Neuronal stem cell (in vitro differentiated cells): Measurements from ENCODE around the gene UBE2F.

Experiments used
- DNase-seq: peaks from one replicate; pipeline ENCODE4 v3.0.0-alpha.2; 2013; ENCODE audit warnings: low spot score
- H2AFZ ChIP-seq: one replicate; pipeline ENCODE4 v1.6.1; 2013; ENCODE audit warnings: mild to moderate bottlenecking, low read length, inconsistent platforms
- H2AK5ac ChIP-seq: 2 replicates; pipeline ENCODE4 v1.6.1; 2013; ENCODE audit warnings: low read depth, mild to moderate bottlenecking, inconsistent platforms, low read length, moderate library complexity, mixed read lengths
- H2BK120ac ChIP-seq: 2 replicates; pipeline ENCODE4 v1.6.1; 2013; ENCODE audit warnings: low read depth, mild to moderate bottlenecking, inconsistent platforms, low read length, moderate library complexity, mixed read lengths
- H2BK12ac ChIP-seq: one replicate; pipeline ENCODE4 v1.6.1; 2013; ENCODE audit warnings: low read length, inconsistent platforms
- H2BK15ac ChIP-seq: 2 replicates; pipeline ENCODE4 v1.6.1; 2013; ENCODE audit warnings: mild to moderate bottlenecking, low read length, inconsistent platforms, mixed read lengths
- H2BK5ac ChIP-seq: one replicate; pipeline ENCODE4 v1.6.1; 2013; ENCODE audit warnings: inconsistent platforms, mild to moderate bottlenecking, low read length, moderate library complexity
- H3K14ac ChIP-seq: one replicate; pipeline ENCODE4 v1.6.1; 2013; ENCODE audit warnings: low read length, inconsistent platforms
- H3K18ac ChIP-seq: 2 replicates; pipeline ENCODE4 v1.6.1; 2013; ENCODE audit warnings: low read length, inconsistent platforms
- H3K23ac ChIP-seq: 2 replicates; pipeline ENCODE4 v1.6.1; 2013; ENCODE audit warnings: low read depth, mild to moderate bottlenecking, mixed read lengths, low read length, inconsistent platforms; ENCODE audit not compliant: poor library complexity
- H3K27ac ChIP-seq: replicated peaks from 3 replicates; pipeline ENCODE4 v1.5.1; 2013; ENCODE audit warnings: low read length, inconsistent platforms
- H3K27me3 ChIP-seq, 3 experiments: 2 replicates each; pipeline ENCODE4 v1.6.1; 2013; ENCODE audit warnings: low read length in 3 of 3, mild to moderate bottlenecking in 2 of 3, inconsistent platforms in 1 of 3, low read depth in 1 of 3, mixed read lengths in 1 of 3, moderate library complexity in 1 of 3; ENCODE audit not compliant: control insufficient read depth in 3 of 3, insufficient read depth in 3 of 3
- H3K36me3 ChIP-seq, 2 donors: replicated peaks in 1 of 2; 2 replicates each; pipeline ENCODE4 v1.6.1; 2013; ENCODE audit warnings: low read length in 2 of 2; ENCODE audit not compliant: control insufficient read depth in 2 of 2, insufficient read depth in 2 of 2
- H3K4ac ChIP-seq: 2 replicates; pipeline ENCODE4 v1.6.1; 2013; ENCODE audit warnings: inconsistent platforms, mild to moderate bottlenecking, low read length, moderate library complexity
- H3K4me1 ChIP-seq, 2 donors: 1 replicate in 1 of 2; 2 replicates in 1 of 2; pipeline ENCODE4 v1.6.1; 2013; ENCODE audit warnings: low read length in 2 of 2, low read depth in 1 of 2; ENCODE audit not compliant: control insufficient read depth in 2 of 2, insufficient read depth in 1 of 2
- H3K4me2 ChIP-seq: one replicate; pipeline ENCODE4 v1.6.1; 2013; ENCODE audit warnings: mild to moderate bottlenecking, low read length, inconsistent platforms; ENCODE audit not compliant: insufficient read depth, poor library complexity, severe bottlenecking
- H3K4me3 ChIP-seq, 2 donors: 2 replicates each; pipeline ENCODE4 v1.5.1; 2013; ENCODE audit warnings: low read length in 2 of 2, mild to moderate bottlenecking in 2 of 2, inconsistent platforms in 1 of 2, moderate library complexity in 1 of 2
- H3K79me1 ChIP-seq: one replicate; pipeline ENCODE4 v1.6.1; 2013; ENCODE audit warnings: low read depth, mild to moderate bottlenecking, inconsistent platforms, low read length, moderate library complexity
- H3K9ac ChIP-seq: one replicate; pipeline ENCODE4 v1.6.1; 2013; ENCODE audit warnings: mild to moderate bottlenecking, low read depth, low read length, inconsistent platforms; ENCODE audit not compliant: poor library complexity
- H3K9me3 ChIP-seq, 2 donors: replicated peaks in 1 of 2; 2 replicates each; pipeline versions ENCODE3 to v1.6.1; 2013; ENCODE audit warnings: low read length in 2 of 2, mild to moderate bottlenecking in 2 of 2, inconsistent platforms in 1 of 2, low read depth in 1 of 2, mixed read lengths in 1 of 2, moderate library complexity in 1 of 2; ENCODE audit not compliant: control insufficient read depth in 2 of 2, insufficient read depth in 1 of 2
- H4K8ac ChIP-seq: one replicate; pipeline ENCODE4 v1.6.1; 2013; ENCODE audit warnings: low read depth, mild to moderate bottlenecking, inconsistent platforms, low read length, moderate library complexity
- H4K91ac ChIP-seq: one replicate; pipeline ENCODE4 v1.6.1; 2013; ENCODE audit warnings: low read length, low read depth, mild to moderate bottlenecking, inconsistent platforms; ENCODE audit not compliant: poor library complexity
- WGBS, 2 donors: extraction: QIAGEN DNeasy Blood & Tissue Kit; methylation state at CpG; one replicate each; pipeline ENCODE4 v1.1.7; 2013; ENCODE audit warnings: missing lambda C conversion rate in 2 of 2, mixed read lengths in 1 of 2; ENCODE audit not compliant: insufficient read length in 2 of 2, insufficient replicate concordance in 1 of 2; ENCODE audit errors: extremely low coverage in 2 of 2; 5-methylcytosine and 5-hydroxymethylcytosine counted together

UBE2F gene

GRCh38 chr2:238006510-238006909 lies 39.7 kb downstream of the UBE2F start:
- H2BK12ac ChIP-seq: no peak overlapping the region
- H2BK15ac ChIP-seq: no peak overlapping the region
- no peak for DNase-seq
- no peak overlapping the region for H4K8ac ChIP-seq
- no peak overlapping the region for H3K23ac ChIP-seq
- no peaks in the 10 kb centered on the region for H3K4me1 ChIP-seq
- H2AK5ac ChIP-seq: no peak overlapping the region
- H3K4me2 ChIP-seq: no peak overlapping the region
- no peak overlapping the region for H4K91ac ChIP-seq
- H2BK120ac ChIP-seq: no peak overlapping the region
- H3K4ac ChIP-seq: no peak overlapping the region
- H3K27ac ChIP-seq: no peak overlapping the region
- no peaks in the 10 kb centered on the region for H3K27me3 ChIP-seq
- peaks cover 0 to 31% of the 10 kb centered on the region in 2 donors for H3K36me3 ChIP-seq
- no peak overlapping the region for H3K4me3 ChIP-seq
- no peak overlapping the region for H3K18ac ChIP-seq
- H2BK5ac ChIP-seq: no peak overlapping the region
- no peaks in the 10 kb centered on the region for H3K79me1 ChIP-seq
- no peaks in the 10 kb centered on the region for H3K9me3 ChIP-seq
- H3K14ac ChIP-seq: no peak overlapping the region
- H2AFZ ChIP-seq: no peak overlapping the region
- H3K9ac ChIP-seq: no peak overlapping the region

DNA sequence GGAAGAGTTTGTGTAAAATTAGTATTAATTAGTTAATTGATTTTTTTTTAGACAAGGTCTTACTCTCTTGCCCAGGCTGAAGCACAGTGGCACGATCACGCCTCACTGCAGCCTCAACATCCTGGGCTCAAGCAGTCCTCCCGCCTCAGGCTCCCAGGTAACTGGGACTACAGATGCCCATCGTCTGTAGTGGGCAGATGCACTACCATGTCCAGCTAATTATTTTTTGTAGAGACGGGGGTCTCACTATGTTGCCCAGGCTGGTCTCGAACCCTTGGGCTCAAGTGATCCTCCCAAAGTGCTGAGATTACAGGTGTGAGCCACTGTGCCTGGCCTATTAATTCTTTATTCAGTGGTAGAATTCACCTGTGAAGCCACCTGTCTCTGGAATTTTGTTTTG lies 41.1 kb downstream of the UBE2F start:
- Histone ChIP-seq H3K4me2 (no peak overlapping the region), H3K14ac (no peak overlapping the region), H2AK5ac (no peak overlapping the region), H3K36me3 (peaks cover 0 to 29% of the 10 kb centered on the region in 2 donors), H2AFZ (no peak overlapping the region), H3K9ac (no peak overlapping the region), H3K9me3 (no peaks in the 10 kb centered on the region), H3K79me1 (no peaks in the 10 kb centered on the region), H2BK120ac (no peak overlapping the region), H4K8ac (no peak overlapping the region), H3K4me3 (no peak overlapping the region), H3K27ac (no peak overlapping the region), H2BK12ac (no peak overlapping the region), H3K23ac (no peak overlapping the region), H2BK5ac (no peak overlapping the region), H3K4ac (no peak overlapping the region), H3K18ac (no peak overlapping the region), H4K91ac (no peak overlapping the region), H3K4me1 (no peaks in the 10 kb centered on the region), H2BK15ac (no peak overlapping the region), H3K27me3 (no peaks in the 10 kb centered on the region)
- DNase-seq: no peak
- no CpG with 5 or more reads among the region's 6 CpGs for WGBS, 2 donors

- Histone ChIP-seq H3K4ac (no peak overlapping the region), H2BK120ac (no peak overlapping the region), H3K4me3 (no peak overlapping the region), H3K18ac (no peak overlapping the region), H2BK5ac (no peak overlapping the region), H3K27me3 (no peaks in the 10 kb centered on the region), H3K9ac (no peak overlapping the region), H4K91ac (no peak overlapping the region), H3K79me1 (no peaks in the 10 kb centered on the region), H4K8ac (no peak overlapping the region), H3K9me3 (no peaks in the 10 kb centered on the region), H2BK12ac (no peak overlapping the region), H2AFZ (no peak overlapping the region), H2AK5ac (no peak overlapping the region), H2BK15ac (no peak overlapping the region), H3K23ac (no peak overlapping the region), H3K36me3 (peaks cover 0 to 23% of the 10 kb centered on the region in 2 donors), H3K27ac (no peak overlapping the region), H3K14ac (no peak overlapping the region), H3K4me2 (no peak overlapping the region), H3K4me1 (no peaks in the 10 kb centered on the region)
- WGBS, 2 donors: no CpG with 5 or more reads among the region's 2 CpGs
- no peak for DNase-seq
These were observed 42.7 kb downstream of the UBE2F start for GRCh38 chr2:238009563-238009962.

DNA sequence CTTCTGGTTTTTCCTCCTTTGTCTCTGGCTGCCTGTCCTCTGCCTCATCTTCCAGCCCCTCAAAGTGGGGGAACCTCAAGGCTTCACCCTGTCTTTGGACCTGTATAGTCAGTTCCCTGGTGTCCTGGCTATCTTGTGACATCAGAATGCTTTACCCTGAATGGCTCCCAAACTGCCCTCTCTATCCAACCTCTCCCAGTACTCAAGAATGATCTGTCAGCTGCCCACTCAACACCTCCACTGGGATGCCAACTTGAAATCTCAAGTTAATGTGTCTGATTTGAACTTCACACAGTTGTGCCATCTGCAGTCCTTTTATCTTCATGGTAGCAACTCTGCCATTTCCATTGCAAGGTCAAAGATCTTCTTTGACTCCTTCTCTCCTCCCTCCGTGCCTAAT lies 43.8 kb downstream of the UBE2F start:
- Histone ChIP-seq H3K36me3 (peaks cover 0 to 21% of the 10 kb centered on the region in 2 donors), H2AFZ (no peak overlapping the region), H3K4ac (no peak overlapping the region), H2BK120ac (no peak overlapping the region), H2BK12ac (no peak overlapping the region), H3K4me3 (no peak overlapping the region), H2BK15ac (no peak overlapping the region), H3K27me3 (no peaks in the 10 kb centered on the region), H4K91ac (no peak overlapping the region), H3K9me3 (no peaks in the 10 kb centered on the region), H3K23ac (no peak overlapping the region), H3K79me1 (no peaks in the 10 kb centered on the region), H3K18ac (no peak overlapping the region), H2BK5ac (no peak overlapping the region), H3K14ac (no peak overlapping the region), H4K8ac (no peak overlapping the region), H2AK5ac (no peak overlapping the region), H3K27ac (no peak overlapping the region), H3K9ac (no peak overlapping the region), H3K4me2 (no peak overlapping the region), H3K4me1 (no peaks in the 10 kb centered on the region)
- DNase-seq: no peak
- no CpG with 5 or more reads among the region's 1 CpG for WGBS, 2 donors
